Fibroblast of lung (primary cell): Measurements from ENCODE around the gene ADAMTS3.

Source experiments
- EZH2 ChIP-seq: IDR thresholded peaks from 2 replicates; pipeline ENCODE4 v1.5.1; 2012; ENCODE audit warnings: low read length, control low read depth, mild to moderate bottlenecking; ENCODE audit errors: missing control alignments
- TF ChIP-seq, protein P1 (sequence below), 2 donors: IDR thresholded peaks in 1 of 2; conservative IDR thresholded peaks in 1 of 2; 1 replicate in 1 of 2; 2 replicates in 1 of 2; pipeline ENCODE4 v1.5.1; 2011 to 2012; ENCODE audit warnings: low read length in 2 of 2, control low read depth in 1 of 2, inconsistent platforms in 1 of 2, low read depth in 1 of 2, mild to moderate bottlenecking in 1 of 2

DNA sequence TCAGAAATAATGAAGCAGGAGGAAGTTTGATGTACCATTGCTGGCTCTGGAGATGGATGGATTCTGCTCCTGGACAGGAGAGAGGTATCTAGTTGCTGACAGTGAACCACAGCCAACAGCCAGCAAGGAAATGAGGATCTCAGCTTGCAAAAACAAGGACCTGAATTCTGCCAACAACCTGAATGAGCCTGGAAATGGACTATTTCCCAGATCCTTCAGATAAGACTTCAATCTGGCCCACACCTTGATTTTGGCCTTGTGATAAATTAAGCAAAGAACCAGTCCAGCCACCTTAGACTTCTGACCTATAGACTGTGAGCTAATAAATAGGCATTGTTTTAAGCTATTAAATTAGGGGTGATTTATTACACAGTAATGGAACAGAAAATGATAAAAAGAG, 220.3 kb downstream of the ADAMTS3 start:
- TF ChIP-seq, protein P1, sequence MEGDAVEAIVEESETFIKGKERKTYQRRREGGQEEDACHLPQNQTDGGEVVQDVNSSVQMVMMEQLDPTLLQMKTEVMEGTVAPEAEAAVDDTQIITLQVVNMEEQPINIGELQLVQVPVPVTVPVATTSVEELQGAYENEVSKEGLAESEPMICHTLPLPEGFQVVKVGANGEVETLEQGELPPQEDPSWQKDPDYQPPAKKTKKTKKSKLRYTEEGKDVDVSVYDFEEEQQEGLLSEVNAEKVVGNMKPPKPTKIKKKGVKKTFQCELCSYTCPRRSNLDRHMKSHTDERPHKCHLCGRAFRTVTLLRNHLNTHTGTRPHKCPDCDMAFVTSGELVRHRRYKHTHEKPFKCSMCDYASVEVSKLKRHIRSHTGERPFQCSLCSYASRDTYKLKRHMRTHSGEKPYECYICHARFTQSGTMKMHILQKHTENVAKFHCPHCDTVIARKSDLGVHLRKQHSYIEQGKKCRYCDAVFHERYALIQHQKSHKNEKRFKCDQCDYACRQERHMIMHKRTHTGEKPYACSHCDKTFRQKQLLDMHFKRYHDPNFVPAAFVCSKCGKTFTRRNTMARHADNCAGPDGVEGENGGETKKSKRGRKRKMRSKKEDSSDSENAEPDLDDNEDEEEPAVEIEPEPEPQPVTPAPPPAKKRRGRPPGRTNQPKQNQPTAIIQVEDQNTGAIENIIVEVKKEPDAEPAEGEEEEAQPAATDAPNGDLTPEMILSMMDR (conservative IDR thresholded peaks at IDR 0.05 in 1 of 2, IDR thresholded peaks at IDR 0.05 in 1 of 2; ENCODE audit: low read depth in 1 of 2, low read length in 2 of 2), result no peak
- TF ChIP-seq EZH2, result no peak
